OCI-LY7 (cell line): ENCODE measurements around the gene NFIX. TPM values are rescaled to one million over a fixed set of nuclear protein-coding genes. Genes with fewer than 3 reads are reported as not detected.
"Not testable (repeated sequence)": the region's sequence is repeated elsewhere in the genome, so short reads cannot be mapped to it uniquely, and the experiment has no call there.

ENCODE experiments used
- BruUV-seq: library from RNA; stranded (reverse); fragments of 400-500 nt; replicated peaks from 2 replicates; lab custom pipeline; 2021; lab: Mats Ljungman, UMichigan
- CTCF ChIA-PET: fragments of 300-600 bp; sonication (Branson Sonifier 250); formaldehyde crosslinking; loops from one replicate; lab custom pipeline; 2022; ENCODE audit warnings: antibody characterized with exemption; ENCODE audit not compliant: unreplicated experiment; lab: Charles Lee
- POLR2A ChIA-PET: fragments of 300-600 bp; sonication (Branson Sonifier 250); formaldehyde crosslinking; loops from one replicate; lab custom pipeline; 2022; ENCODE audit warnings: antibody characterized with exemption; lab: Charles Lee
- DNase-seq: peaks from one replicate; pipeline ENCODE4 v3.0.0-alpha.2; 2015; ENCODE audit warnings: low spot score
- H2AFZ ChIP-seq: fragments of 200-600 bp; sonication (generic), shearing (Covaris generic); 2 replicates; pipeline ENCODE4 v1.6.1; 2014; ENCODE audit warnings: mild to moderate bottlenecking, antibody characterized with exemption, low read length, moderate library complexity
- H3K27ac ChIP-seq: fragments of 200-600 bp; sonication (generic); 2 replicates; pipeline ENCODE4 v1.5.1; 2014; ENCODE audit warnings: mixed run types, low read depth, mild to moderate bottlenecking, moderate library complexity, low read length, inconsistent platforms; ENCODE audit not compliant: poor library complexity, severe bottlenecking
- H3K36me3 ChIP-seq: fragments of 200-600 bp; sonication (generic); 2 replicates; pipeline ENCODE4 v1.6.1; 2014; ENCODE audit warnings: mild to moderate bottlenecking, antibody characterized with exemption, low read length, moderate library complexity, mixed read lengths; ENCODE audit not compliant: insufficient read depth
- H3K4me1 ChIP-seq: fragments of 200-600 bp; sonication (generic); 2 replicates; pipeline ENCODE4 v1.5.1; 2014; ENCODE audit warnings: mild to moderate bottlenecking, low read length; ENCODE audit not compliant: insufficient read depth, poor library complexity, severe bottlenecking
- H3K4me2 ChIP-seq: fragments of 200-600 bp; sonication (generic); 2 replicates; pipeline ENCODE4 v1.6.1; 2014; ENCODE audit warnings: mild to moderate bottlenecking, low read length
- H3K4me3 ChIP-seq: fragments of 200-600 bp; sonication (generic); 2 replicates; pipeline ENCODE4 v1.5.1; 2014; ENCODE audit warnings: mild to moderate bottlenecking, low read depth, low read length; ENCODE audit not compliant: poor library complexity, severe bottlenecking
- H3K79me2 ChIP-seq: fragments of 200-600 bp; sonication (generic); 2 replicates; pipeline ENCODE4 v1.6.1; 2016; ENCODE audit warnings: low read depth, mild to moderate bottlenecking, low read length, moderate library complexity, mixed read lengths; ENCODE audit not compliant: insufficient read depth
- H3K9me2 ChIP-seq: fragments of 200-600 bp; sonication (generic); 2 replicates; pipeline ENCODE4 v1.6.1; 2016; ENCODE audit warnings: mild to moderate bottlenecking, low read length, mixed read lengths; ENCODE audit not compliant: insufficient read depth
- H3K9me3 ChIP-seq: fragments of 200-600 bp; sonication (generic); 2 replicates; pipeline ENCODE4 v1.6.1; 2014; ENCODE audit warnings: mild to moderate bottlenecking, mixed run types, low read length, mixed read lengths
- H4K20me1 ChIP-seq: fragments of 200-600 bp; sonication (generic); 2 replicates; pipeline ENCODE4 v1.6.1; 2014; ENCODE audit warnings: mild to moderate bottlenecking, antibody characterized with exemption, low read length, moderate library complexity, mixed read lengths; ENCODE audit not compliant: insufficient read depth
- EZH2phosphoT487 ChIP-seq: fragments of 200-600 bp; sonication (generic); IDR thresholded peaks from 2 replicates; pipeline ENCODE4 v1.6.1; 2018; ENCODE audit warnings: low read depth, borderline replicate concordance, mild to moderate bottlenecking, mixed run types, antibody characterized with exemption, low read length, moderate library complexity, mixed read lengths
- intact Hi-C: fragments of 100-400 bp; cut with micrococcal nuclease; formaldehyde crosslinking; loops from one replicate; pipeline ENCODE4 v1.10.0; 2022; ENCODE audit not compliant: unreplicated experiment
- total RNA-seq, 2 experiments: library from RNA; depleted of rRNA in 1 of 2; stranded (reverse); fragments of >200 nt in 1 of 2; shearing (Covaris generic) in 1 of 2; gene quantifications; 2 replicates each; pipeline ENCODE4 v1.2.3, GENCODE V29; 2014 to 2022
- TF ChIP-seq, protein P1 (sequence below): fragments of 200-600 bp; sonication (generic); conservative IDR thresholded peaks from 2 replicates; pipeline ENCODE4 v1.5.1; 2014; ENCODE audit warnings: mild to moderate bottlenecking, antibody characterized with exemption, low read length, moderate library complexity, mixed read lengths

The NFIX gene
- total RNA-seq, 2 experiments from 2014 or later = 0.16 to 0.72 TPM

DNA sequence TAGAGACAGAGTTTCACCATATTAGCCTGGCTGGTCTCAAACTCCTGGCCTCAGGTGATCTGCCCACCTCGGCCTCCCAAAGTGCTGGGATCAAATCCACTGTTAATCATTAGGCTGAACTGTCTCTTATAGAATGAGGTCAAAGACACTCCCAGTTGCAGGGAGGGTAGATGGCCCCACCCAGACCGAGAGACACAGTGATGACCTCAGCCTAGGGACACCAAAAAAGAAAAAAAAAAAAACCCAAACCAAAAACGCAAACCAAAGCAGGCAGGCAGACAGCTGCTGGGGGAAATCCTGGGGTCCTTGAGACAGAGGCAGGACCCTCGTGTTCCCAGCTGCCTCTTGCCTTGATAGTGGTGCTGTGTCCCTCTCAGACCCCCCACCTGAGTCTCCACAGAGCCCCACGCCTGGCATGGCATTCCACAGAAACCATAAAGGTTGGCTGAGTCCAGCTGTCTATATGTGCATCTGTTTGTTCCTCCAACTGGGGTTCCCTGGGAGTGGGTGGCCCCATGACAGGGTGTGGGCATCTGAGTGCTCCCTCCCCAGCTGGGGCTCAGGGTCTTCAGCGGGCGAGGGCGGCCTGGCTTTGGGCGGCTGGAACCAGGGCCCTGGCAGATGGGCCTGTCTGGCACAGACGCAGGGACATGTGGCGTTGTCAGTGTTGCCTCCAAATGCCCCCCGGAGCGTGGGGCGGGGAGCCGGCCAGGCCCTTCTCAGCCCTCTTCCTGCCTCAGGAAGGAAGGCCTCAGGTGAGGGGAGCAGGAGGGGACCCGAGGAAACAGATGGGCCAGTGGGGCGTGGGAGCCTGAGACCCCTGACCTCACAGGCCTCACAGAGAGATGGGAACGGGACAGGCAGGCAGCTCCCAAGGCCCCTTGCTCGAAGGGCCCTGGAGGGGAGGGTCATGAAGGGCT is 20.7 kb upstream of the NFIX start:
- POLR2A ChIA-PET = no interaction called here

DNA sequence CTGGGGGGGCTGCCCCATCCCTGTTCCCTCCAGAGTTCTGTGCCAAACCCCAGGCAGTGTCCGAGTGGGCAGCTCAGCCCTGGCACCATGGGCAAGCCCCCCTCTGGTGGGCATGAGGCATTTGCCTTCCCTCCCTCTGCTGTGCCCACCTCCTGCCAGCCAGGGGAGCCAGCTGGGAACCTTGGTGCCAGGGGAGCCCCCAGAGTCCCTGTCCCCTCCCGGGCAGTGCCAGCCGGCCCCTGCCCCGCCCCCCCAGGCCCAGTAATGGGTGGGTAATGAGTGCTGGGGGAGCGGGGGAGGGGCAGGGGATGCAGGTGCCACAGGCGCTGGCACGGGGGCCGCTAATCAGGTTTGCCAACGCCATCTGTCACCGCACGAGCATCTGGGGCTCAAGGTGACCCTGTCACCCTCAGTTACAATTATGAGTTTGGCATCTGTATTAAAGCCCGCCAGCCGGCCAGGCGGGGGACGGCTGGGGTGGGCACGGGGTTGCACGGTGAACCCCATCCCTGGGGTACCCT is 20.0 kb upstream of the NFIX start:
- Histone ChIP-seq H3K4me1 (no peaks in the 10 kb centered on the region), H2AFZ (no peak overlapping the region), H3K9me2 (no peaks in the 10 kb centered on the region), H3K9me3 (no peaks in the 10 kb centered on the region), H3K4me2 (no peak overlapping the region), H3K27ac (no peak overlapping the region), H3K36me3 (no peaks in the 10 kb centered on the region), H3K4me3 (no peak overlapping the region), H4K20me1 (no peaks in the 10 kb centered on the region), H3K79me2 (no peaks in the 10 kb centered on the region)
- no TSS peak for BruUV-seq
- no peak for DNase-seq
- intact Hi-C loops = loop anchor here (5.0 kb wide), 1 partner anchor 287 kb away; no protein-coding TSS in a partner anchor
- ChIA-PET CTCF (interaction anchor here (0.5 to 3.4 kb wide), 2 partner anchors 10 to 14 kb away, joined by 3 to 11 read pairs; no protein-coding TSS in a partner anchor), POLR2A (no interaction called here)
- TF ChIP-seq, protein P1, sequence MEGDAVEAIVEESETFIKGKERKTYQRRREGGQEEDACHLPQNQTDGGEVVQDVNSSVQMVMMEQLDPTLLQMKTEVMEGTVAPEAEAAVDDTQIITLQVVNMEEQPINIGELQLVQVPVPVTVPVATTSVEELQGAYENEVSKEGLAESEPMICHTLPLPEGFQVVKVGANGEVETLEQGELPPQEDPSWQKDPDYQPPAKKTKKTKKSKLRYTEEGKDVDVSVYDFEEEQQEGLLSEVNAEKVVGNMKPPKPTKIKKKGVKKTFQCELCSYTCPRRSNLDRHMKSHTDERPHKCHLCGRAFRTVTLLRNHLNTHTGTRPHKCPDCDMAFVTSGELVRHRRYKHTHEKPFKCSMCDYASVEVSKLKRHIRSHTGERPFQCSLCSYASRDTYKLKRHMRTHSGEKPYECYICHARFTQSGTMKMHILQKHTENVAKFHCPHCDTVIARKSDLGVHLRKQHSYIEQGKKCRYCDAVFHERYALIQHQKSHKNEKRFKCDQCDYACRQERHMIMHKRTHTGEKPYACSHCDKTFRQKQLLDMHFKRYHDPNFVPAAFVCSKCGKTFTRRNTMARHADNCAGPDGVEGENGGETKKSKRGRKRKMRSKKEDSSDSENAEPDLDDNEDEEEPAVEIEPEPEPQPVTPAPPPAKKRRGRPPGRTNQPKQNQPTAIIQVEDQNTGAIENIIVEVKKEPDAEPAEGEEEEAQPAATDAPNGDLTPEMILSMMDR = no peak
- no peak for TF ChIP-seq EZH2phosphoT487

More for the DNA sequence above, 20.7 kb upstream of the NFIX start:
- Histone ChIP-seq H3K4me2 (no peak overlapping the region), H4K20me1 (no peaks in the 10 kb centered on the region), H3K36me3 (no peaks in the 10 kb centered on the region), H3K4me1 (no peaks in the 10 kb centered on the region), H2AFZ (no peak overlapping the region), H3K4me3 (no peak overlapping the region), H3K79me2 (no peaks in the 10 kb centered on the region), H3K27ac (no peak overlapping the region), H3K9me2 (no peaks in the 10 kb centered on the region), H3K9me3 (no peaks in the 10 kb centered on the region)
- CTCF ChIA-PET = interaction anchor here (0.5 to 3.4 kb wide), 3 partner anchors 9 to 1014 kb away, joined by 3 to 11 read pairs (median 4); no protein-coding TSS in a partner anchor
- intact Hi-C loops = loop anchor here (5.0 kb wide), 1 partner anchor 288 kb away; no protein-coding TSS in a partner anchor
- TF ChIP-seq EZH2phosphoT487 = no peak
- TF ChIP-seq, protein P1 = no peak
- no peak for DNase-seq
- BruUV-seq = no TSS peak

DNA sequence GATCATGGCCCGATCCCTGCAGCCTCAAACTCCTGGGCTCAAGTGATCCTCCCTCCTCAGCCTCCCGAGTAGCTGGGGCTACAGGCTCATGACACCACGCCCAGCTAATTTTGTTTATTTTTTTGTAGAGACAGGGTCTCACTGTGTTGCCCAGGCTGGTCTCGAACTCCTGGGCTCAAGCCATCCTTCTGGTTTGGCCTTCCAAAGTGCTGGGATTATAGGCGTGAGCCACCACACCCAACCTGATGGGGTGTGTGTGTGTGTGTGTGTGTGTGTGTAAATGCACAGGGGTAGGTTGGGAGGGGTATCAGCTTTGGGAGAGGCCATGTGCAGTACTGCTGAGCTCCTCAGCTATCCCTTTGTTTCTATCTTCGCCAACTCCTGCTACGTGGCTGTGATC is 19.2 kb upstream of the NFIX start:
- not testable (repeated sequence) for H3K9me2 ChIP-seq, H3K4me2 ChIP-seq, H3K79me2 ChIP-seq, H3K36me3 ChIP-seq, H2AFZ ChIP-seq, H3K9me3 ChIP-seq, DNase-seq, H3K4me3 ChIP-seq, H4K20me1 ChIP-seq, H3K4me1 ChIP-seq, BruUV-seq, H3K27ac ChIP-seq
- intact Hi-C loops = loop anchor here (5.0 kb wide), 1 partner anchor 286 kb away; no protein-coding TSS in a partner anchor
- POLR2A ChIA-PET = interaction anchor here (1.6 kb wide), 1 partner anchor 119 kb away, joined by 8 read pairs; no protein-coding TSS in a partner anchor
- CTCF ChIA-PET = interaction anchor here (3.4 kb wide), 1 partner anchor 11 kb away, joined by 11 read pairs; no protein-coding TSS in a partner anchor
